ENCODE results near the gene APBA2.

APBA2 gene

DNA sequence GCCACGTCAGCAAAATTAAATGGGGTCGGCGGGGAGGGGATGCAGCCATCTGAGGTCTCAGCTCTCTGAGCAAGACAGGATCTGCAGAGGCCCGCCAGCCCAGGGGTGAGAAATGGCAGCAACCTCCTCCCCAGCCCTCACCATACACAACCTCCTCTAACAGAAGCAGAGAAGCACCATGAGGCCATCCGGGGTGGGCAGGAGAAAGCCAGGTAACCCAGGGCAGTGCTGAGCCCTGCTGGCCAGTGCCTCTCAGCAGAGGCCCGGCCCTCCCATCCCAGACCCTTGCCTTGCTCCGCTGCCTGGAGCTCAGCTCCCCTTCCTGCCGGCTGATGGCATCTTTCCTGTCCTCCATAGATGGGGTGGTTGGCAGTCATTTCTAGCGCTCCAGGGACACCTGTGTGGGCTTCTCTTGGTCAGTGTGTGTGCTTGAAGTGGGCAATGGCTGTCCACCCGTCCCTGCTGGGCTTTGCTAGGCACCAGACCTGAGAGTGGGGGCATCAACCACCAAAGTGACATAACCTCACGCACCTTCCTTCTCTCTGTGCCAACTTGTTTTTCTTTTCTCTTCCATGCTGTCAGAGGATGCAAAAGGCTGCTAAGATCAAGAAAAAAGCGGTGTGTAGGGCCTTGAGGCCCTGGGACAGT is 208.0 kb downstream of the APBA2 start (continued):
- TF ChIP-seq PRDM4 (tag by site-specific recombination; IDR thresholded peaks at IDR 0.05), result no peak
- TF ChIP-seq OVOL3 (tag by site-specific recombination; IDR thresholded peaks at IDR 0.05), result no peak
- TF ChIP-seq, protein P1, sequence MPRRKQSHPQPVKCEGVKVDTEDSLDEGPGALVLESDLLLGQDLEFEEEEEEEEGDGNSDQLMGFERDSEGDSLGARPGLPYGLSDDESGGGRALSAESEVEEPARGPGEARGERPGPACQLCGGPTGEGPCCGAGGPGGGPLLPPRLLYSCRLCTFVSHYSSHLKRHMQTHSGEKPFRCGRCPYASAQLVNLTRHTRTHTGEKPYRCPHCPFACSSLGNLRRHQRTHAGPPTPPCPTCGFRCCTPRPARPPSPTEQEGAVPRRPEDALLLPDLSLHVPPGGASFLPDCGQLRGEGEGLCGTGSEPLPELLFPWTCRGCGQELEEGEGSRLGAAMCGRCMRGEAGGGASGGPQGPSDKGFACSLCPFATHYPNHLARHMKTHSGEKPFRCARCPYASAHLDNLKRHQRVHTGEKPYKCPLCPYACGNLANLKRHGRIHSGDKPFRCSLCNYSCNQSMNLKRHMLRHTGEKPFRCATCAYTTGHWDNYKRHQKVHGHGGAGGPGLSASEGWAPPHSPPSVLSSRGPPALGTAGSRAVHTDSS (tag by site-specific recombination; IDR thresholded peaks at IDR 0.05), result no peak
- no peak for TF ChIP-seq TRIM28 (IDR thresholded peaks at IDR 0.05; ENCODE audit: borderline replicate concordance, low read length)
- TF ChIP-seq SP2 (tag by site-specific recombination; IDR thresholded peaks at IDR 0.05), result no peak
- TF ChIP-seq ZNF670 (tag by site-specific recombination; IDR thresholded peaks at IDR 0.05; ENCODE audit: low read depth), result no peak
- TF ChIP-seq ZNF426 (tag by site-specific recombination; IDR thresholded peaks at IDR 0.05), result no peak

- ChIA-PET CTCF (no interaction called here), POLR2A (no interaction called here)
- TF ChIP-seq ZNF629 (tag by site-specific recombination; IDR thresholded peaks at IDR 0.05) (no peak), GLIS1 (tag by site-specific recombination; IDR thresholded peaks at IDR 0.05) (peak; percentile 49; the same call in 1 of the 2 replicates)
- Histone ChIP-seq H3K36me3 (ENCODE audit: control insufficient read depth in 2 of 2, insufficient read depth in 1 of 2, low read length in 2 of 2) (no peaks in the 10 kb centered on the region; a peak in 1 of 3 replicates), H3K4me1 (ENCODE audit: control insufficient read depth, insufficient read depth, low read length) (no peaks in the 10 kb centered on the region), H3K27ac (ENCODE audit: extremely low read depth, low read depth, low read length) (no peak overlapping the region), H3K4me3 (ENCODE audit: low read depth, low read length) (no peak overlapping the region), H3K9me3 (ENCODE audit: control insufficient read depth, insufficient read depth, low read depth, low read length) (no peaks in the 10 kb centered on the region)
Observed at GRCh38 chr15:29094711-29095110, 208.9 kb downstream of the APBA2 start.

GRCh38 chr15:29095746-29096145 is 210.0 kb downstream of the APBA2 start:
- Histone ChIP-seq H3K27ac (ENCODE audit: extremely low read depth, low read depth, low read length) (no peak overlapping the region), H3K9me3 (ENCODE audit: control insufficient read depth, insufficient read depth, low read depth, low read length) (no peaks in the 10 kb centered on the region), H3K4me1 (ENCODE audit: control insufficient read depth, insufficient read depth, low read length) (no peaks in the 10 kb centered on the region), H3K4me3 (ENCODE audit: low read depth, low read length) (no peak overlapping the region), H3K36me3 (ENCODE audit: control insufficient read depth in 2 of 2, insufficient read depth in 1 of 2, low read length in 2 of 2) (no peaks in the 10 kb centered on the region; a peak in 1 of 3 replicates)
- ChIA-PET POLR2A (no interaction called here), CTCF (no interaction called here)
- TF ChIP-seq ZSCAN30 (tag by site-specific recombination; IDR thresholded peaks at IDR 0.05) (no peak), ZNF121 (tag by site-specific recombination; IDR thresholded peaks at IDR 0.05) (no peak), ZNF37A (tag by site-specific recombination; IDR thresholded peaks at IDR 0.05) (no peak), ZNF837 (tag by site-specific recombination; IDR thresholded peaks at IDR 0.05) (no peak), YY2 (tag by site-specific recombination; IDR thresholded peaks at IDR 0.05) (no peak), ZNF302 (tag by site-specific recombination; IDR thresholded peaks at IDR 0.05; ENCODE audit: low read depth) (no peak), ZNF843 (tag by site-specific recombination; IDR thresholded peaks at IDR 0.05) (no peak), WT1 (tag by site-specific recombination; IDR thresholded peaks at IDR 0.05) (no peak), ZNF202 (tag by site-specific recombination; IDR thresholded peaks at IDR 0.05; ENCODE audit: borderline replicate concordance) (no peak), ZNF112 (tag by site-specific recombination; IDR thresholded peaks at IDR 0.05) (no peak), ZNF571 (tag by site-specific recombination; IDR thresholded peaks at IDR 0.05) (no peak), IKZF3 (tag by site-specific recombination; IDR thresholded peaks at IDR 0.05) (no peak), ZNF2 (tag by site-specific recombination; IDR thresholded peaks at IDR 0.05) (no peak)
- TF ChIP-seq, protein P1 (tag by site-specific recombination; IDR thresholded peaks at IDR 0.05), result no peak
